H9 (cell line): Measurements from ENCODE around the gene RFC4. TPM values are rescaled to one million over a fixed set of nuclear protein-coding genes. Genes with fewer than 3 reads are reported as not detected.

Experiments used
- DNase-seq: peaks from one replicate; pipeline ENCODE4 v3.0.0-alpha.2; 2017
- H2AFZ ChIP-seq: one replicate; pipeline ENCODE4 v1.6.1; 2013; ENCODE audit warnings: mild to moderate bottlenecking, low read length, control low read depth, moderate library complexity
- H2AK5ac ChIP-seq: 2 replicates; pipeline ENCODE4 v1.6.1; 2013; ENCODE audit warnings: low read length, control low read depth, mixed read lengths; ENCODE audit not compliant: insufficient read length
- H2BK120ac ChIP-seq: one replicate; pipeline ENCODE4 v1.6.1; 2013; ENCODE audit warnings: low read depth, mild to moderate bottlenecking, low read length, control low read depth, inconsistent platforms; ENCODE audit not compliant: poor library complexity, severe bottlenecking
- H2BK12ac ChIP-seq: 2 replicates; pipeline ENCODE4 v1.6.1; 2013; ENCODE audit warnings: low read length, control low read depth, mixed read lengths, low read depth; ENCODE audit not compliant: insufficient read length
- H2BK15ac ChIP-seq: 2 replicates; pipeline ENCODE4 v1.6.1; 2013; ENCODE audit warnings: low read depth, low read length, control low read depth
- H2BK20ac ChIP-seq: one replicate; pipeline ENCODE4 v1.6.1; 2013; ENCODE audit warnings: low read depth, mild to moderate bottlenecking, low read length, control low read depth, inconsistent platforms; ENCODE audit not compliant: poor library complexity, severe bottlenecking
- H2BK5ac ChIP-seq: 2 replicates; pipeline ENCODE4 v1.6.1; 2013; ENCODE audit warnings: low read length, control low read depth, mixed read lengths; ENCODE audit not compliant: insufficient read length
- H3K14ac ChIP-seq: 2 replicates; pipeline ENCODE4 v1.6.1; 2013; ENCODE audit warnings: low read length, control low read depth; ENCODE audit not compliant: insufficient read depth
- H3K18ac ChIP-seq: 2 replicates; pipeline ENCODE4 v1.6.1; 2013; ENCODE audit warnings: low read depth, mild to moderate bottlenecking, mixed read lengths, low read length, control low read depth; ENCODE audit not compliant: insufficient read length
- H3K23ac ChIP-seq: 2 replicates; pipeline ENCODE4 v1.6.1; 2013; ENCODE audit warnings: low read length, control low read depth, mixed read lengths, low read depth; ENCODE audit not compliant: insufficient read length
- H3K23me2 ChIP-seq: 2 replicates; pipeline ENCODE4 v1.6.1; 2013; ENCODE audit warnings: low read depth, mild to moderate bottlenecking, mixed read lengths, low read length, control low read depth; ENCODE audit not compliant: insufficient read length, poor library complexity, severe bottlenecking
- H3K27ac ChIP-seq: 2 replicates; pipeline ENCODE4 v1.5.1; 2013; ENCODE audit warnings: low read length, control low read depth, mixed read lengths, low read depth; ENCODE audit not compliant: insufficient read length
- H3K27me3 ChIP-seq: 2 replicates; pipeline ENCODE4 v1.6.1; 2013; ENCODE audit warnings: low read length, control low read depth, inconsistent platforms; ENCODE audit not compliant: insufficient read depth
- H3K4ac ChIP-seq: 2 replicates; pipeline ENCODE4 v1.6.1; 2013; ENCODE audit warnings: low read depth, mild to moderate bottlenecking, control low read depth, inconsistent platforms, low read length, moderate library complexity
- H3K4me1 ChIP-seq: 2 replicates; pipeline ENCODE4 v1.6.1; 2013; ENCODE audit warnings: low read length, control low read depth, inconsistent platforms; ENCODE audit not compliant: insufficient read depth
- H3K4me2 ChIP-seq: 2 replicates; pipeline ENCODE4 v1.6.1; 2013; ENCODE audit warnings: low read length, control low read depth, mixed read lengths; ENCODE audit not compliant: insufficient read length, insufficient read depth
- H3K56ac ChIP-seq: 2 replicates; pipeline ENCODE4 v1.6.1; 2013; ENCODE audit warnings: low read depth, mild to moderate bottlenecking, mixed read lengths, low read length, control low read depth; ENCODE audit not compliant: insufficient read length
- H3K79me1 ChIP-seq: 2 replicates; pipeline ENCODE4 v1.6.1; 2013; ENCODE audit warnings: low read depth, mild to moderate bottlenecking, moderate library complexity, low read length, control low read depth, inconsistent platforms; ENCODE audit not compliant: insufficient read depth, poor library complexity, severe bottlenecking
- H3K79me2 ChIP-seq: 2 replicates; pipeline ENCODE4 v1.6.1; 2013; ENCODE audit warnings: low read length, control low read depth, inconsistent platforms; ENCODE audit not compliant: insufficient read depth
- H3K9ac ChIP-seq: 2 replicates; pipeline ENCODE4 v1.6.1; 2013; ENCODE audit warnings: low read length, control low read depth, mixed read lengths; ENCODE audit not compliant: insufficient read length; ENCODE audit errors: extremely low read depth
- H3K9me3 ChIP-seq: one replicate; pipeline ENCODE4 v1.6.1; 2013; ENCODE audit warnings: low read depth, low read length, inconsistent platforms; ENCODE audit not compliant: control insufficient read depth
- H3T11ph ChIP-seq: one replicate; pipeline ENCODE4 v1.6.1; 2013; ENCODE audit warnings: mild to moderate bottlenecking, low read length, control low read depth, inconsistent platforms
- H4K20me1 ChIP-seq: one replicate; pipeline ENCODE4 v1.6.1; 2013; ENCODE audit not compliant: control insufficient read depth, insufficient read length, insufficient read depth
- H4K5ac ChIP-seq: 2 replicates; pipeline ENCODE4 v1.6.1; 2013; ENCODE audit warnings: low read depth, mild to moderate bottlenecking, mixed read lengths, low read length, control low read depth; ENCODE audit not compliant: insufficient read length
- H4K8ac ChIP-seq: replicated peaks from 2 replicates; pipeline ENCODE4 v1.6.1; 2013; ENCODE audit warnings: low read length, control low read depth, mixed read lengths, low read depth; ENCODE audit not compliant: insufficient read length
- H4K91ac ChIP-seq: 2 replicates; pipeline ENCODE4 v1.6.1; 2013; ENCODE audit warnings: low read depth, mild to moderate bottlenecking, moderate library complexity, mixed read lengths, low read length, control low read depth; ENCODE audit not compliant: insufficient read length
- H3K27ac Mint-ChIP-seq, 3 experiments: 2 replicates in 2 of 3; 3 replicates in 1 of 3; pipeline ENCODE4 v1.8.0; 2020 to 2021; ENCODE audit warnings: mixed read lengths in 3 of 3, mild to moderate bottlenecking in 1 of 3, moderate library complexity in 1 of 3
- H3K27me3 Mint-ChIP-seq: 2 replicates; pipeline ENCODE4 v1.8.0; 2021; ENCODE audit warnings: low read depth, mild to moderate bottlenecking, moderate library complexity, mixed read lengths
- H3K36me3 Mint-ChIP-seq, 3 experiments: 2 replicates in 2 of 3; 3 replicates in 1 of 3; pipeline ENCODE4 v1.8.0; 2020 to 2021; ENCODE audit warnings: low read depth in 3 of 3, mixed read lengths in 3 of 3; ENCODE audit not compliant: insufficient read depth in 1 of 3
- H3K4me1 Mint-ChIP-seq, 2 experiments: 2 replicates each; pipeline ENCODE4 v1.8.0; 2020; ENCODE audit warnings: mixed read lengths in 2 of 2
- H3K4me3 Mint-ChIP-seq, 2 experiments: 2 replicates in 1 of 2; 3 replicates in 1 of 2; pipeline ENCODE4 v1.8.0; 2020 to 2021; ENCODE audit warnings: mild to moderate bottlenecking in 2 of 2, mixed read lengths in 2 of 2, moderate library complexity in 1 of 2
- H3K9me3 Mint-ChIP-seq, 2 experiments: 2 replicates in 1 of 2; 3 replicates in 1 of 2; pipeline ENCODE4 v1.8.0; 2020; ENCODE audit warnings: mild to moderate bottlenecking in 2 of 2, mixed read lengths in 2 of 2, moderate library complexity in 1 of 2
- WGBS: extraction: QIAGEN DNeasy Blood & Tissue Kit; methylation state at CpG from one replicate; pipeline ENCODE4 v1.1.7; 2013; ENCODE audit warnings: missing lambda C conversion rate, low lambda C conversion rate, mixed read lengths; ENCODE audit not compliant: insufficient read length; ENCODE audit errors: extremely low coverage; 5-methylcytosine and 5-hydroxymethylcytosine counted together
- total RNA-seq: library from RNA; stranded (reverse); gene quantifications from 2 replicates; pipeline ENCODE4 v1.2.1, GENCODE V29; 2021
- TF ChIP-seq, protein P1 (sequence below): fragments of 200-600 bp; sonication (generic); conservative IDR thresholded peaks from 3 replicates; pipeline ENCODE4 v1.8.0; 2021; ENCODE audit warnings: antibody characterized with exemption, mild to moderate bottlenecking

Gene RFC4
- total RNA-seq, 1 experiment from 2014 or later, result 108 TPM

DNA sequence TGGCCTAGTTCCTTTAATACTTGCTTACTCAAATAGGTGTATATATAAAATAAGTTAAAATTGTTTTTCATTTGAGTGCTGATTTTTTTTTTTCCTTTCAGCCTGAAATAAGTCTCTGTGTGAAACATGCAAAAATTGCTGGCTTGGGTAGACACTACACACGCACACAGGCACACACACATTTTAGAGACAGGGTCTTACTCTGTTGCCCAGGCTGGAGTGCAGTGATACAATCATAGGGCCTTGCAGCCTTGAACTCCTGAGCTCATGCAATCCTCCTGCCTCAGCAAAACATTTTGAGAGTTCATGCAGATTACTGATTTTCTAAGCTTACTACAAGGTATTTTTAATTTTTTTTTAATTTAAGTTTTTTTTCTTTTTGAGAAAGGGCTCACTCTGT lies 12.7 kb upstream of the RFC4 start:
- Histone ChIP-seq H3K79me2 (no peaks in the 10 kb centered on the region), H3K23me2 (no peaks in the 10 kb centered on the region), H2AFZ (no peak overlapping the region), H3K18ac (no peak overlapping the region), H3K14ac (no peak overlapping the region), H2BK20ac (no peak overlapping the region), H2BK5ac (no peak overlapping the region), H3K27ac (no peak overlapping the region), H3K9me3 (no peaks in the 10 kb centered on the region), H2AK5ac (no peak overlapping the region), H3K4me2 (no peak overlapping the region), H4K8ac (no peak overlapping the region), H3K9ac (no peak overlapping the region), H4K91ac (no peak overlapping the region), H4K5ac (no peak overlapping the region), H3K23ac (no peak overlapping the region), H3K4ac (no peak overlapping the region), H3K27me3 (no peaks in the 10 kb centered on the region), H3K4me1 (no peaks in the 10 kb centered on the region; the same call in 1 of the 2 replicates), H2BK15ac (no peak overlapping the region), H3K56ac (no peak overlapping the region), H2BK120ac (no peak overlapping the region), H4K20me1 (no peaks in the 10 kb centered on the region), H3T11ph (no peak overlapping the region), H3K79me1 (no peaks in the 10 kb centered on the region), H2BK12ac (no peak overlapping the region)
- Mint-ChIP-seq H3K27me3 (peaks cover 1% of the 10 kb centered on the region), H3K9me3 (no peaks in the 10 kb centered on the region), H3K27ac (no peak overlapping the region), H3K36me3 (no peaks in the 10 kb centered on the region), H3K4me1 (peaks cover 19 to 26% of the 10 kb centered on the region in 2 experiments), H3K4me3 (no peak overlapping the region)
- TF ChIP-seq, protein P1, sequence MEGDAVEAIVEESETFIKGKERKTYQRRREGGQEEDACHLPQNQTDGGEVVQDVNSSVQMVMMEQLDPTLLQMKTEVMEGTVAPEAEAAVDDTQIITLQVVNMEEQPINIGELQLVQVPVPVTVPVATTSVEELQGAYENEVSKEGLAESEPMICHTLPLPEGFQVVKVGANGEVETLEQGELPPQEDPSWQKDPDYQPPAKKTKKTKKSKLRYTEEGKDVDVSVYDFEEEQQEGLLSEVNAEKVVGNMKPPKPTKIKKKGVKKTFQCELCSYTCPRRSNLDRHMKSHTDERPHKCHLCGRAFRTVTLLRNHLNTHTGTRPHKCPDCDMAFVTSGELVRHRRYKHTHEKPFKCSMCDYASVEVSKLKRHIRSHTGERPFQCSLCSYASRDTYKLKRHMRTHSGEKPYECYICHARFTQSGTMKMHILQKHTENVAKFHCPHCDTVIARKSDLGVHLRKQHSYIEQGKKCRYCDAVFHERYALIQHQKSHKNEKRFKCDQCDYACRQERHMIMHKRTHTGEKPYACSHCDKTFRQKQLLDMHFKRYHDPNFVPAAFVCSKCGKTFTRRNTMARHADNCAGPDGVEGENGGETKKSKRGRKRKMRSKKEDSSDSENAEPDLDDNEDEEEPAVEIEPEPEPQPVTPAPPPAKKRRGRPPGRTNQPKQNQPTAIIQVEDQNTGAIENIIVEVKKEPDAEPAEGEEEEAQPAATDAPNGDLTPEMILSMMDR, result no peak
- no peak for DNase-seq
- no CpG with 5 or more reads among the region's 1 CpG for WGBS
